Subcutaneous abdominal adipose tissue (tissue), 5 donors: ENCODE data around the gene JMJD7.

ENCODE experiments used
- H3K27ac ChIP-seq: one replicate; pipeline ENCODE4 v1.7.0; 2013; ENCODE audit warnings: low read depth, mild to moderate bottlenecking, inconsistent platforms, low read length, moderate library complexity
- H3K27me3 ChIP-seq, 5 donors: one replicate each; pipeline ENCODE4 v1.7.0; 2013; ENCODE audit warnings: low read length in 5 of 5, inconsistent platforms in 1 of 5; ENCODE audit not compliant: control insufficient read depth in 5 of 5, insufficient read depth in 4 of 5
- H3K36me3 ChIP-seq, 5 donors: one replicate each; pipeline ENCODE4 v1.7.0; 2013; ENCODE audit warnings: low read length in 5 of 5; ENCODE audit not compliant: control insufficient read depth in 5 of 5, insufficient read depth in 5 of 5
- H3K4me1 ChIP-seq, 5 donors: one replicate each; pipeline ENCODE4 v1.7.0; 2013; ENCODE audit warnings: low read length in 5 of 5, mild to moderate bottlenecking in 3 of 5, moderate library complexity in 1 of 5; ENCODE audit not compliant: control insufficient read depth in 5 of 5, insufficient read depth in 5 of 5
- H3K4me3 ChIP-seq, 5 donors: one replicate each; pipeline ENCODE4 v1.7.0; 2013; ENCODE audit warnings: low read length in 5 of 5, low read depth in 1 of 5
- H3K9ac ChIP-seq, 5 donors: one replicate each; pipeline ENCODE4 v1.7.0; 2013; ENCODE audit warnings: low read length in 5 of 5, mild to moderate bottlenecking in 4 of 5, moderate library complexity in 3 of 5
- H3K9me3 ChIP-seq, 5 donors: one replicate each; pipeline ENCODE4 v1.7.0; 2013; ENCODE audit warnings: low read length in 5 of 5; ENCODE audit not compliant: control insufficient read depth in 5 of 5
- donor health status: healthy.
- donor health status: healthy.
- donor health status: healthy.
- donor health status: healthy.
- donor health status: healthy.

JMJD7 gene

GRCh38 chr15:41868321-41868720 is 40.4 kb downstream of the JMJD7 start:
- no peaks in the 10 kb centered on the region for H3K27me3 ChIP-seq
- H3K4me3 ChIP-seq: no peak overlapping the region
- H3K9me3 ChIP-seq: no peaks in the 10 kb centered on the region
- no peak overlapping the region for H3K27ac ChIP-seq
- no peak overlapping the region for H3K9ac ChIP-seq
- peaks cover 2 to 27% (median 23%) of the 10 kb centered on the region in 5 donors for H3K4me1 ChIP-seq
- peaks cover 0 to 5% (median 0%) of the 10 kb centered on the region in 5 donors for H3K36me3 ChIP-seq

- peaks cover 2 to 27% (median 23%) of the 10 kb centered on the region in 5 donors for H3K4me1 ChIP-seq
- H3K36me3 ChIP-seq: no peaks in the 10 kb centered on the region
- no peaks in the 10 kb centered on the region for H3K27me3 ChIP-seq
- peak overlapping the region in 1 of 5 donors; percentile 14 for H3K4me3 ChIP-seq
- H3K27ac ChIP-seq: no peak overlapping the region
- H3K9me3 ChIP-seq: no peaks in the 10 kb centered on the region
- peak overlapping the region in 2 of 5 donors; percentile 14 to 15 for H3K9ac ChIP-seq
Measured at GRCh38 chr15:41869770-41870688, 42.1 kb downstream of the JMJD7 start.

GRCh38 chr15:41870689-41871081 is 42.8 kb downstream of the JMJD7 start:
- H3K27ac ChIP-seq: no peak overlapping the region
- no peaks in the 10 kb centered on the region for H3K9me3 ChIP-seq
- no peaks in the 10 kb centered on the region for H3K36me3 ChIP-seq
- peak overlapping the region in 2 of 5 donors; percentile 2 to 14 for H3K4me3 ChIP-seq
- H3K4me1 ChIP-seq: peaks cover 2 to 27% (median 23%) of the 10 kb centered on the region in 5 donors
- no peaks in the 10 kb centered on the region for H3K27me3 ChIP-seq
- peak overlapping the region in 1 of 5 donors; percentile 10 for H3K9ac ChIP-seq

- Histone ChIP-seq H3K4me1 (peaks cover 2 to 27% (median 23%) of the 10 kb centered on the region in 5 donors), H3K4me3 (no peak overlapping the region), H3K9me3 (no peaks in the 10 kb centered on the region), H3K36me3 (no peaks in the 10 kb centered on the region), H3K27me3 (no peaks in the 10 kb centered on the region), H3K27ac (no peak overlapping the region), H3K9ac (no peak overlapping the region)
Measured at GRCh38 chr15:41871175-41871905, 43.4 kb downstream of the JMJD7 start.

- Histone ChIP-seq H3K36me3 (no peaks in the 10 kb centered on the region), H3K9ac (no peak overlapping the region), H3K9me3 (no peaks in the 10 kb centered on the region), H3K27me3 (no peaks in the 10 kb centered on the region), H3K4me1 (peaks cover 2 to 27% (median 23%) of the 10 kb centered on the region in 5 donors), H3K27ac (no peak overlapping the region), H3K4me3 (no peak overlapping the region)
Measured at GRCh38 chr15:41872166-41872747, 44.4 kb downstream of the JMJD7 start.

GRCh38 chr15:41873711-41874110 is 45.8 kb downstream of the JMJD7 start:
- Histone ChIP-seq H3K27ac (no peak overlapping the region), H3K36me3 (no peaks in the 10 kb centered on the region), H3K4me1 (peaks cover 2 to 37% (median 29%) of the 10 kb centered on the region in 5 donors), H3K9me3 (no peaks in the 10 kb centered on the region), H3K27me3 (no peaks in the 10 kb centered on the region), H3K9ac (no peak overlapping the region), H3K4me3 (no peak overlapping the region)

- Histone ChIP-seq H3K9me3 (no peaks in the 10 kb centered on the region), H3K27ac (no peak overlapping the region), H3K4me3 (no peak overlapping the region), H3K9ac (no peak overlapping the region), H3K36me3 (no peaks in the 10 kb centered on the region), H3K4me1 (peaks cover 2 to 29% (median 24%) of the 10 kb centered on the region in 5 donors), H3K27me3 (peaks cover 0 to 4% (median 0%) of the 10 kb centered on the region in 5 donors)
Measured at GRCh38 chr15:41874736-41875135, 46.8 kb downstream of the JMJD7 start.

- Histone ChIP-seq H3K27ac (no peak overlapping the region), H3K36me3 (no peaks in the 10 kb centered on the region), H3K9me3 (no peaks in the 10 kb centered on the region), H3K27me3 (peaks cover 0 to 6% (median 0%) of the 10 kb centered on the region in 5 donors), H3K4me1 (peaks cover 0 to 17% (median 11%) of the 10 kb centered on the region in 5 donors), H3K9ac (no peak overlapping the region), H3K4me3 (no peak overlapping the region)
Measured at GRCh38 chr15:41876007-41876406, 48.1 kb downstream of the JMJD7 start.

GRCh38 chr15:41876689-41877088 is 48.8 kb downstream of the JMJD7 start:
- H3K4me1 ChIP-seq: peaks cover 0 to 17% (median 12%) of the 10 kb centered on the region in 5 donors
- H3K9me3 ChIP-seq: no peaks in the 10 kb centered on the region
- no peaks in the 10 kb centered on the region for H3K36me3 ChIP-seq
- peaks cover 0 to 7% (median 5%) of the 10 kb centered on the region in 5 donors for H3K27me3 ChIP-seq
- H3K9ac ChIP-seq: no peak overlapping the region
- no peak overlapping the region for H3K27ac ChIP-seq
- no peak overlapping the region for H3K4me3 ChIP-seq
